Right ventricle myocardium inferior (tissue), 1 donor: ENCODE measurements around the gene NOL3. TPM values are rescaled to one million over a fixed set of nuclear protein-coding genes. Genes with fewer than 3 reads are reported as not detected.

Experiments used
- ATAC-seq: fragments of 200-7000 bp; cut with Tn5 transposase; one replicate; pipeline ENCODE4 v1.9.1; 2020; ENCODE audit warnings: mild to moderate bottlenecking, moderate library complexity
- DNase-seq: peaks from one replicate; pipeline ENCODE4 v3.0.0; 2021; ENCODE audit errors: missing footprints
- intact Hi-C: fragments of 100-400 bp; cut with DNase I; formaldehyde crosslinking; loops from one replicate; pipeline ENCODE4 v1.11.0; 2022
- total RNA-seq: library from RNA; stranded (reverse); fragmentation: NEBNext Ultra II Directional; extraction: Animal tissue kit (Norgen Biotek cat#: 25700); gene quantifications from one replicate; pipeline ENCODE4 v1.2.1, GENCODE V29; 2021
- donor health status: DM: no; HTN: yes; CAD: no; lungs with severe emphysema.

NOL3 gene
- total RNA-seq, 1 donor from 2014 or later, result 109 TPM

GRCh38 chr16:67166110-67166547 lies 4.2 kb upstream of the NOL3 start:
- intact Hi-C loops, result no loop called here
- DNase-seq, result peak; percentile 64

GRCh38 chr16:67166598-67167168 lies 3.7 kb upstream of the NOL3 start:
- ATAC-seq, result no peak
- intact Hi-C loops, result no loop called here
- no peak for DNase-seq

More at GRCh38 chr16:67166110-67166547, 4.2 kb upstream of the NOL3 start:
- ATAC-seq, result no peak

- ATAC-seq, result no peak
- DNase-seq, result peak; percentile 52
- intact Hi-C loops, result no loop called here
Measured at GRCh38 chr16:67167588-67167987, 2.8 kb upstream of the NOL3 start.

- intact Hi-C loops, result no loop called here
- no peak for ATAC-seq
- DNase-seq, result peak; percentile 55
Measured at GRCh38 chr16:67169011-67169451, 1.3 kb upstream of the NOL3 start.

- ATAC-seq (no peak), DNase-seq (peak; percentile 73)
- intact Hi-C loops, result no loop called here
Measured at GRCh38 chr16:67169642-67170167, 633 bp upstream of the NOL3 start.

- ATAC-seq (peak; percentile 15), DNase-seq (no peak)
- intact Hi-C loops, result no loop called here
Measured at GRCh38 chr16:67170949-67171649, 761 bp downstream of the NOL3 start.

GRCh38 chr16:67173323-67173722 lies 3.0 kb downstream of the NOL3 start:
- no peak for ATAC-seq
- DNase-seq, result no peak
- intact Hi-C loops, result no loop called here

GRCh38 chr16:67173808-67174705 lies 3.7 kb downstream of the NOL3 start:
- ATAC-seq (peak; percentile 71), DNase-seq (peak; percentile 94)
- intact Hi-C loops, result no loop called here

- no peak for DNase-seq
- intact Hi-C loops, result no loop called here
Measured at GRCh38 chr16:67174706-67175231, 4.4 kb downstream of the NOL3 start.

GRCh38 chr16:67176662-67177061 lies 6.3 kb downstream of the NOL3 start:
- DNase-seq (no peak), ATAC-seq (no peak)
- intact Hi-C loops, result no loop called here

More at GRCh38 chr16:67174706-67175231, 4.4 kb downstream of the NOL3 start:
- no peak for ATAC-seq

- DNase-seq (peak; percentile 81), ATAC-seq (peak; percentile 35)
- intact Hi-C loops, result no loop called here
Measured at GRCh38 chr16:67177743-67178699, 7.7 kb downstream of the NOL3 start.

GRCh38 chr16:67179421-67180080 lies 9.2 kb downstream of the NOL3 start:
- intact Hi-C loops, result no loop called here
- DNase-seq, result peak; percentile 65
- ATAC-seq, result no peak

GRCh38 chr16:67180166-67180565 lies 9.8 kb downstream of the NOL3 start:
- DNase-seq, result no peak
- intact Hi-C loops, result no loop called here
- ATAC-seq, result no peak

- intact Hi-C loops, result no loop called here
- ATAC-seq, result no peak
Measured at GRCh38 chr16:67181346-67181745, 11.0 kb downstream of the NOL3 start.

GRCh38 chr16:67182288-67182687 lies 11.9 kb downstream of the NOL3 start:
- ATAC-seq (no peak), DNase-seq (no peak)
- intact Hi-C loops, result no loop called here

More at GRCh38 chr16:67181346-67181745, 11.0 kb downstream of the NOL3 start:
- peak; percentile 50 for DNase-seq

GRCh38 chr16:67183284-67183626 lies 12.9 kb downstream of the NOL3 start:
- no peak for ATAC-seq
- no peak for DNase-seq
- intact Hi-C loops, result no loop called here
